A549 treated with CpdA at 1 μM for 4 hours (cell line): ENCODE data around the gene LIMK1. TPM values are rescaled to one million over a fixed set of nuclear protein-coding genes. Genes with fewer than 3 reads are reported as not detected.

Source experiments
- total RNA-seq: library from RNA; stranded (reverse); fragments of 200-300 nt; extraction: Qiagen RNA extraction; gene quantifications from 5 replicates; pipeline ENCODE4 v1.2.3, GENCODE V29; 2022; ENCODE audit warnings: low read depth

LIMK1 gene
- 34.0 to 39.9 TPM (median 36.5 TPM) in 5 replicates for total RNA-seq

GRCh38 chr7:74083117-74083876 is at the start of gene LIMK1:
Gene LIMK1 (plus strand): TSS chr7:74083804. CDS start chr7:74083991, 187 bp downstream.

Other genes starting within 250 kb of the LIMK1 start
- 6.2 to 10.7 TPM (median 10.3 TPM) in 5 replicates for gene METTL27, start 241.3 kb upstream of the LIMK1 start, total RNA-seq
- gene TMEM270, start 222.6 kb upstream of the LIMK1 start, total RNA-seq, result 0.17 to 0.23 TPM (median 0.20 TPM) in 3 of 5 replicates, not detected in the others
- 0.07 to 0.13 TPM (median 0.09 TPM) in 4 of 5 replicates, not detected in the other for gene ELN, start 55.6 kb upstream of the LIMK1 start, total RNA-seq
- gene EIF4H, start 90.6 kb downstream of the LIMK1 start, total RNA-seq, result 296 to 344 TPM (median 305 TPM) in 5 replicates
- 0.89 to 1.3 TPM (median 1.1 TPM) in 5 replicates for gene LAT2, start 126.2 kb downstream of the LIMK1 start, total RNA-seq
- 56.7 to 71.2 TPM (median 57.9 TPM) in 5 replicates for gene RFC2, start 170.6 kb downstream of the LIMK1 start, total RNA-seq
- 15.3 to 23.4 TPM (median 19.2 TPM) in 5 replicates for gene CLIP2, start 205.6 kb downstream of the LIMK1 start, total RNA-seq